H1 (cell line): Measurements from ENCODE around the gene CDC14C. TPM values are rescaled to one million over a fixed set of nuclear protein-coding genes. Genes with fewer than 3 reads are reported as not detected.
A peak's percentile ranks its signal among the peaks of the same experiment; 100 is the strongest.

Experiments
- CTCF ChIA-PET: fragments of 300-600 bp; sonication (Branson Sonifier 250); formaldehyde crosslinking; loops from one replicate; lab custom pipeline; 2021; ENCODE audit not compliant: partially characterized antibody; lab: Charles Lee
- POLR2A ChIA-PET: fragments of 300-600 bp; sonication (Branson Sonifier 250); formaldehyde crosslinking; loops from one replicate; lab custom pipeline; 2021; ENCODE audit warnings: inconsistent platforms; ENCODE audit not compliant: partially characterized antibody; lab: Charles Lee
- DNase-seq, 2 experiments: peaks; one replicate each; pipeline versions ENCODE4 v3.0.0 to v3.0.0-alpha.2; 2010 to 2022; ENCODE audit warnings: low spot score in 2 of 2, low read depth in 1 of 2, mixed read lengths in 1 of 2
- FAIRE-seq: peaks from 2 replicates; lab custom pipeline; 2011; peaks lifted over from hg19 to GRCh38; lab: Jason Lieb, UNC
- H2AFZ ChIP-seq: 2 replicates; pipeline ENCODE4 v1.8.1; 2012; ENCODE audit warnings: low read length, inconsistent platforms
- H2AK5ac ChIP-seq: 2 replicates; pipeline ENCODE4 v1.6.1; 2013; ENCODE audit warnings: low read depth, low read length
- H2BK120ac ChIP-seq: replicated peaks from 2 replicates; pipeline ENCODE3; 2013; ENCODE audit warnings: low read depth, low read length, inconsistent platforms
- H2BK12ac ChIP-seq: 2 replicates; pipeline ENCODE4 v1.6.1; 2013; ENCODE audit warnings: low read depth, low read length
- H2BK15ac ChIP-seq: 2 replicates; pipeline ENCODE4 v1.6.1; 2013; ENCODE audit warnings: low read length
- H2BK20ac ChIP-seq: 2 replicates; pipeline ENCODE4 v1.6.1; 2013; ENCODE audit warnings: low read length
- H2BK5ac ChIP-seq: 2 replicates; pipeline ENCODE4 v1.6.1; 2013; ENCODE audit warnings: low read depth, low read length
- H3K14ac ChIP-seq: 2 replicates; pipeline ENCODE4 v1.6.1; 2013; ENCODE audit warnings: inconsistent platforms; ENCODE audit not compliant: insufficient read length
- H3K18ac ChIP-seq: 2 replicates; pipeline ENCODE4 v1.6.1; 2013; ENCODE audit warnings: low read length; ENCODE audit errors: extremely low read depth
- H3K23ac ChIP-seq: 2 replicates; pipeline ENCODE4 v1.6.1; 2013; ENCODE audit warnings: inconsistent platforms; ENCODE audit not compliant: insufficient read length
- H3K23me2 ChIP-seq: 2 replicates; pipeline ENCODE4 v1.6.1; 2013; ENCODE audit warnings: low read depth, low read length
- H3K27ac ChIP-seq: 2 replicates; pipeline ENCODE4 v1.6.1; 2011; ENCODE audit warnings: low read depth, low read length, inconsistent platforms
- H3K27me3 ChIP-seq, 4 experiments: replicated peaks in 1 of 4; 1 replicate in 1 of 4; 2 replicates in 3 of 4; pipeline versions ENCODE4 v1.6.1 to v1.8.1; 2011 to 2013; ENCODE audit warnings: low read length in 3 of 4, mild to moderate bottlenecking in 3 of 4, inconsistent platforms in 2 of 4, mixed read lengths in 2 of 4, moderate library complexity in 1 of 4; ENCODE audit not compliant: control insufficient read depth in 3 of 4, insufficient read depth in 3 of 4; ENCODE audit errors: extremely low read depth in 1 of 4
- H3K36me3 ChIP-seq, 4 experiments: 2 replicates each; pipeline versions ENCODE4 v1.6.1 to v1.8.1; 2011 to 2013; ENCODE audit warnings: mild to moderate bottlenecking in 4 of 4, low read length in 3 of 4, moderate library complexity in 2 of 4, control low read depth in 1 of 4, inconsistent platforms in 1 of 4; ENCODE audit not compliant: insufficient read depth in 4 of 4, control insufficient read depth in 2 of 4
- H3K4ac ChIP-seq: replicated peaks from 2 replicates; pipeline ENCODE3; 2013; ENCODE audit warnings: low read length, low read depth, mixed read lengths, inconsistent platforms; ENCODE audit not compliant: insufficient read length
- H3K4me1 ChIP-seq, 4 experiments: replicated peaks in 1 of 4; 1 replicate in 1 of 4; 2 replicates in 3 of 4; pipeline versions ENCODE4 v1.6.1 to v1.8.1; 2011 to 2013; ENCODE audit warnings: low read length in 3 of 4, inconsistent platforms in 2 of 4, mixed read lengths in 1 of 4; ENCODE audit not compliant: insufficient read depth in 4 of 4, control insufficient read depth in 3 of 4
- H3K4me2 ChIP-seq, 2 experiments: 2 replicates each; pipeline versions ENCODE4 v1.6.1 to v1.8.1; 2011 to 2013; ENCODE audit warnings: low read depth in 2 of 2, low read length in 2 of 2, control low read depth in 1 of 2, inconsistent platforms in 1 of 2, mild to moderate bottlenecking in 1 of 2; ENCODE audit not compliant: insufficient read depth in 1 of 2
- H3K4me3 ChIP-seq, 4 experiments: fragments of 200-600, 300-600 bp in 1 of 4; sonication (generic), shearing (Covaris generic), sonication (Bioruptor Twin) in 1 of 4; 2 replicates each; pipeline versions ENCODE4 v1.5.1 to v1.8.1; 2011 to 2016; ENCODE audit warnings: low read length in 4 of 4, low read depth in 3 of 4, control low read depth in 2 of 4, inconsistent platforms in 2 of 4, mild to moderate bottlenecking in 2 of 4, mixed read lengths in 1 of 4, moderate library complexity in 1 of 4; ENCODE audit not compliant: insufficient read depth in 2 of 4; ENCODE audit errors: extremely low read depth in 1 of 4
- H3K56ac ChIP-seq: replicated peaks from 2 replicates; pipeline ENCODE3; 2013; ENCODE audit warnings: low read depth, mild to moderate bottlenecking, mixed read lengths, low read length, inconsistent platforms; ENCODE audit not compliant: insufficient read length
- H3K79me1 ChIP-seq: 2 replicates; pipeline ENCODE4 v1.6.1; 2013; ENCODE audit warnings: low read depth, low read length, control low read depth
- H3K79me2 ChIP-seq, 2 experiments: 2 replicates each; pipeline versions ENCODE4 v1.6.1 to v1.8.1; 2012 to 2013; ENCODE audit warnings: low read length in 2 of 2, mild to moderate bottlenecking in 2 of 2, inconsistent platforms in 1 of 2; ENCODE audit not compliant: insufficient read depth in 2 of 2, control insufficient read depth in 1 of 2
- H3K9ac ChIP-seq, 4 experiments: replicated peaks in 1 of 4; 1 replicate in 1 of 4; 2 replicates in 3 of 4; pipeline versions ENCODE4 v1.6.1 to v1.8.1; 2011 to 2013; ENCODE audit warnings: low read depth in 3 of 4, low read length in 3 of 4, control low read depth in 2 of 4, mild to moderate bottlenecking in 2 of 4, moderate library complexity in 2 of 4, inconsistent platforms in 1 of 4; ENCODE audit errors: extremely low read depth in 1 of 4
- H3K9me3 ChIP-seq, 2 experiments: 2 replicates each; pipeline versions ENCODE4 v1.6.1 to v1.8.1; 2012 to 2013; ENCODE audit warnings: mild to moderate bottlenecking in 2 of 2, moderate library complexity in 2 of 2, control low read depth in 1 of 2, inconsistent platforms in 1 of 2, low read depth in 1 of 2, low read length in 1 of 2, mixed read lengths in 1 of 2; ENCODE audit not compliant: insufficient read depth in 2 of 2
- H4K20me1 ChIP-seq, 2 experiments: replicated peaks in 1 of 2; 2 replicates each; pipeline versions ENCODE3 to v1.8.1; 2011 to 2013; ENCODE audit warnings: inconsistent platforms in 2 of 2, low read length in 2 of 2, mild to moderate bottlenecking in 1 of 2; ENCODE audit not compliant: insufficient read depth in 2 of 2, control insufficient read depth in 1 of 2
- H4K5ac ChIP-seq: 2 replicates; pipeline ENCODE4 v1.6.1; 2013; ENCODE audit warnings: low read length, low read depth, mixed read lengths, inconsistent platforms; ENCODE audit not compliant: insufficient read length
- H4K8ac ChIP-seq: 2 replicates; pipeline ENCODE4 v1.8.0; 2013; ENCODE audit warnings: mild to moderate bottlenecking, moderate library complexity, low read length, inconsistent platforms; ENCODE audit not compliant: insufficient read depth; ENCODE audit errors: extremely low read depth
- H4K91ac ChIP-seq: replicated peaks from 2 replicates; pipeline ENCODE3; 2013; ENCODE audit warnings: low read length, mixed read lengths, inconsistent platforms; ENCODE audit not compliant: insufficient read length
- MAFK ChIP-seq: IDR thresholded peaks from 2 replicates; pipeline ENCODE4 v1.6.1; 2012; ENCODE audit warnings: low read depth, mild to moderate bottlenecking, improper control_type of control experiment, low read length
- PHF8 ChIP-seq: fragments of 200-600 bp; sonication (generic); conservative IDR thresholded peaks from 2 replicates; pipeline ENCODE4 v1.7.1; 2012; ENCODE audit warnings: low read depth, mild to moderate bottlenecking, inconsistent platforms, low read length, moderate library complexity
- RAD21 ChIP-seq, 2 experiments: IDR thresholded peaks in 1 of 2; conservative IDR thresholded peaks in 1 of 2; 2 replicates each; pipeline ENCODE4 v1.6.1; 2011; ENCODE audit warnings: low read depth in 2 of 2, low read length in 2 of 2, improper control_type of control experiment in 1 of 2, inconsistent platforms in 1 of 2, mild to moderate bottlenecking in 1 of 2, moderate library complexity in 1 of 2
- SIRT6 ChIP-seq: IDR thresholded peaks from one replicate; pipeline ENCODE4 v1.7.1; 2012; ENCODE audit warnings: low read length, inconsistent platforms
- SUZ12 ChIP-seq: fragments of 200-600 bp; sonication (generic); IDR thresholded peaks from 2 replicates; pipeline ENCODE4 v1.6.1; 2012; ENCODE audit warnings: mild to moderate bottlenecking, inconsistent platforms, low read length, moderate library complexity, mixed read lengths
- TBP ChIP-seq: IDR thresholded peaks from 2 replicates; pipeline ENCODE4 v1.6.1; 2011; ENCODE audit warnings: low read depth, low read length, improper control_type of control experiment
- WGBS, 2 experiments: shearing (Covaris generic) in 1 of 2; methylation state at CpG; one replicate each; pipeline versions ENCODE4 v1.1.6 to v1.1.7; 2013 to 2015; ENCODE audit warnings: low lambda C conversion rate in 2 of 2, mixed read lengths in 2 of 2, inconsistent platforms in 1 of 2, low coverage in 1 of 2, missing lambda C conversion rate in 1 of 2; ENCODE audit not compliant: insufficient replicate concordance in 2 of 2, insufficient coverage in 1 of 2, insufficient read length in 1 of 2; ENCODE audit errors: extremely low coverage in 1 of 2, missing lambda C conversion rate in 1 of 2; 5-methylcytosine and 5-hydroxymethylcytosine counted together
- polyA plus RNA-seq, 7 experiments: library from polyadenylated mRNA; depleted of rRNA in 3 of 7; stranded (reverse) in 5 of 7; unstranded in 2 of 7; fragments of >200 nt in 5 of 7; fragments of 200-250 nt in 2 of 7; gene quantifications; 1 replicate in 5 of 7; 2 replicates in 1 of 7; 4 replicates in 1 of 7; pipeline versions ENCODE4 v1.2.1 to v1.2.3, GENCODE V29; 2011 to 2013; ENCODE audit warnings: missing spikeins in 2 of 7, mixed read lengths in 2 of 7
- total RNA-seq: library from RNA; stranded (reverse); fragmentation: NEBNext Ultra II Directional; extraction: Animal tissue kit (Norgen Biotek cat#: 25700); gene quantifications from 2 replicates; pipeline ENCODE4 v1.2.1, GENCODE V29; 2021
- TF ChIP-seq, protein P1 (sequence below): IDR thresholded peaks from 2 replicates; pipeline ENCODE4 v1.6.1; 2011; ENCODE audit warnings: low read length, improper control_type of control experiment
- TF ChIP-seq, protein P2 (sequence below), 3 experiments: IDR thresholded peaks; 1 replicate in 2 of 3; 2 replicates in 1 of 3; pipeline versions ENCODE4 v1.5.1 to v1.6.1; 2011; ENCODE audit warnings: low read length in 3 of 3, mild to moderate bottlenecking in 3 of 3, inconsistent platforms in 2 of 3, low read depth in 1 of 3, moderate library complexity in 1 of 3; ENCODE audit not compliant: insufficient read depth in 1 of 3; ENCODE audit errors: control extremely low read depth in 1 of 3
- TF ChIP-seq, protein P3 (sequence below): IDR thresholded peaks from 2 replicates; pipeline ENCODE4 v1.6.1; 2012; ENCODE audit warnings: inconsistent platforms

Gene CDC14C
- total and polyA plus RNA-seq, 2 of the 8 experiments (the other 6 are each of a cell fraction or from before 2014, with no cell fraction given), result 0.09 TPM; not detected in 1

DNA sequence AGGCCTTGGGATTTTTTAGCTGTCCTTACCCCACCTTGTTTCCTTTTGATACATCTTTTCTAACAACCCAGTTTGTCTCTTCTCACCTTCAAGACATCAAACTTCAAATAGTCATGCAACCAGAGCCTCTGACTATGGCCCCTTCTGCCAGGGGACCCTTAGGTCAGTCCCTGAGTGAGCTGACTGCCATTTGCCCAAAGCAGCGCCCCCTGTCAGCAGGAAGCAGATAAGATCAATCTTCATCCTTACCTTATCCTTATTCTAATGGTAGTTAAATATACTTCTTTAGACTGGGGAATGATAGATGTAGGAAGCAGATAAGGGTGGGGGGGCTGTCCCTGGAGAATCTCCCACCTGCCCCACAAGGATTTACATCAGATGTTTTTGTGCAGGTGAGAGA is 29.8 kb upstream of the CDC14C start:
- Histone ChIP-seq H2BK15ac (no peak overlapping the region), H3K79me1 (no peaks in the 10 kb centered on the region), H3K9ac (no peak overlapping the region), H2AK5ac (no peak overlapping the region), H3K56ac (no peak overlapping the region), H2AFZ (no peak overlapping the region), H3K4me1 (no peaks in the 10 kb centered on the region), H2BK12ac (no peak overlapping the region), H4K5ac (no peak overlapping the region), H3K14ac (no peak overlapping the region), H3K4ac (no peak overlapping the region), H3K23me2 (no peaks in the 10 kb centered on the region), H4K91ac (no peak overlapping the region), H3K9me3 (peaks cover 6 to 18% of the 10 kb centered on the region in 2 experiments; a peak in 3 of 4 replicates), H2BK20ac (no peak overlapping the region), H4K8ac (no peak overlapping the region), H2BK120ac (no peak overlapping the region), H3K27ac (no peak overlapping the region), H2BK5ac (no peak overlapping the region), H3K27me3 (peaks cover 0 to 1% (median 0%) of the 10 kb centered on the region in 4 experiments; a peak in 1 of 7 replicates), H4K20me1 (no peaks in the 10 kb centered on the region), H3K4me2 (no peak overlapping the region), H3K18ac (no peak overlapping the region), H3K36me3 (no peaks in the 10 kb centered on the region), H3K79me2 (no peaks in the 10 kb centered on the region), H3K4me3 (no peak overlapping the region), H3K23ac (no peak overlapping the region)
- no peak for DNase-seq
- CTCF ChIA-PET, result no interaction called here
- 64% methylated on average over 1 of the region's 1 CpG; no CpG with 5 or more reads in 1 of the 2 experiments for WGBS, 2 experiments
- POLR2A ChIA-PET, result no interaction called here
- no peak for FAIRE-seq
- TF ChIP-seq RAD21 (IDR thresholded peaks at IDR 0.05 in 1 of 2, conservative IDR thresholded peaks at IDR 0.05 in 1 of 2; ENCODE audit: low read depth in 2 of 2, low read length in 2 of 2) (0 out of 4 replicates have a peak, but pooled peaks of 1 of the 2 experiments have one; percentile 4), MAFK (no peak), SUZ12 (no peak), TBP (no peak), SIRT6 (no peak), PHF8 (no peak)
- TF ChIP-seq, protein P1, sequence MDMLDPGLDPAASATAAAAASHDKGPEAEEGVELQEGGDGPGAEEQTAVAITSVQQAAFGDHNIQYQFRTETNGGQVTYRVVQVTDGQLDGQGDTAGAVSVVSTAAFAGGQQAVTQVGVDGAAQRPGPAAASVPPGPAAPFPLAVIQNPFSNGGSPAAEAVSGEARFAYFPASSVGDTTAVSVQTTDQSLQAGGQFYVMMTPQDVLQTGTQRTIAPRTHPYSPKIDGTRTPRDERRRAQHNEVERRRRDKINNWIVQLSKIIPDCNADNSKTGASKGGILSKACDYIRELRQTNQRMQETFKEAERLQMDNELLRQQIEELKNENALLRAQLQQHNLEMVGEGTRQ, result no peak
- TF ChIP-seq, protein P2, sequence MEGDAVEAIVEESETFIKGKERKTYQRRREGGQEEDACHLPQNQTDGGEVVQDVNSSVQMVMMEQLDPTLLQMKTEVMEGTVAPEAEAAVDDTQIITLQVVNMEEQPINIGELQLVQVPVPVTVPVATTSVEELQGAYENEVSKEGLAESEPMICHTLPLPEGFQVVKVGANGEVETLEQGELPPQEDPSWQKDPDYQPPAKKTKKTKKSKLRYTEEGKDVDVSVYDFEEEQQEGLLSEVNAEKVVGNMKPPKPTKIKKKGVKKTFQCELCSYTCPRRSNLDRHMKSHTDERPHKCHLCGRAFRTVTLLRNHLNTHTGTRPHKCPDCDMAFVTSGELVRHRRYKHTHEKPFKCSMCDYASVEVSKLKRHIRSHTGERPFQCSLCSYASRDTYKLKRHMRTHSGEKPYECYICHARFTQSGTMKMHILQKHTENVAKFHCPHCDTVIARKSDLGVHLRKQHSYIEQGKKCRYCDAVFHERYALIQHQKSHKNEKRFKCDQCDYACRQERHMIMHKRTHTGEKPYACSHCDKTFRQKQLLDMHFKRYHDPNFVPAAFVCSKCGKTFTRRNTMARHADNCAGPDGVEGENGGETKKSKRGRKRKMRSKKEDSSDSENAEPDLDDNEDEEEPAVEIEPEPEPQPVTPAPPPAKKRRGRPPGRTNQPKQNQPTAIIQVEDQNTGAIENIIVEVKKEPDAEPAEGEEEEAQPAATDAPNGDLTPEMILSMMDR (IDR thresholded peaks at IDR 0.05; ENCODE audit: control extremely low read depth in 1 of 3, insufficient read depth in 1 of 3, low read depth in 1 of 3, low read length in 3 of 3), result peak in 1 of 3 experiments; percentile 9; a peak in 1 of 4 replicates
- TF ChIP-seq, protein P3, sequence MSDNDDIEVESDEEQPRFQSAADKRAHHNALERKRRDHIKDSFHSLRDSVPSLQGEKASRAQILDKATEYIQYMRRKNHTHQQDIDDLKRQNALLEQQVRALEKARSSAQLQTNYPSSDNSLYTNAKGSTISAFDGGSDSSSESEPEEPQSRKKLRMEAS, result no peak
